Measurements from ENCODE around the gene ANKRD2. TPM values are rescaled to one million over a fixed set of nuclear protein-coding genes. Genes with fewer than 3 reads are reported as not detected.

The ANKRD2 gene
- total RNA-seq, 1 donor from 2014 or later = 0.98 TPM

GRCh38 chr10:97529685-97530465 is 42.7 kb upstream of the ANKRD2 start:
- Histone ChIP-seq H3K36me3 (no peaks in the 10 kb centered on the region), H3K4me3 (no peak overlapping the region), H3K27ac (no peak overlapping the region), H3K9me3 (no peaks in the 10 kb centered on the region), H3K27me3 (no peaks in the 10 kb centered on the region), H3K4me1 (no peaks in the 10 kb centered on the region)
- intact Hi-C loops (cut with DNase I) = no loop called here
- TF ChIP-seq CTCF (IDR thresholded peaks at IDR 0.05) = no peak
- ATAC-seq = no peak
- no peak for DNase-seq

GRCh38 chr10:97531401-97531986 is 41.1 kb upstream of the ANKRD2 start:
- H3K4me1 ChIP-seq = no peaks in the 10 kb centered on the region
- H3K27ac ChIP-seq = no peak overlapping the region
- H3K4me3 ChIP-seq = no peak overlapping the region
- no peaks in the 10 kb centered on the region for H3K27me3 ChIP-seq
- no peak for TF ChIP-seq CTCF (IDR thresholded peaks at IDR 0.05)
- intact Hi-C loops (cut with DNase I) = no loop called here
- no peaks in the 10 kb centered on the region for H3K9me3 ChIP-seq
- DNase-seq = no peak
- no peak for ATAC-seq
- H3K36me3 ChIP-seq = no peaks in the 10 kb centered on the region

- Histone ChIP-seq H3K27ac (no peak overlapping the region), H3K9me3 (no peaks in the 10 kb centered on the region), H3K4me1 (no peaks in the 10 kb centered on the region), H3K4me3 (no peak overlapping the region), H3K27me3 (no peaks in the 10 kb centered on the region), H3K36me3 (no peaks in the 10 kb centered on the region)
- ATAC-seq = no peak
- TF ChIP-seq CTCF (IDR thresholded peaks at IDR 0.05) = no peak
- intact Hi-C loops (cut with DNase I) = no loop called here
- DNase-seq = no peak
Observed at GRCh38 chr10:97532935-97533671, 39.5 kb upstream of the ANKRD2 start.

GRCh38 chr10:97533888-97534287 is 38.7 kb upstream of the ANKRD2 start:
- Histone ChIP-seq H3K27ac (no peak overlapping the region), H3K4me3 (no peak overlapping the region), H3K4me1 (peaks cover 2% of the 10 kb centered on the region), H3K36me3 (no peaks in the 10 kb centered on the region), H3K27me3 (no peaks in the 10 kb centered on the region), H3K9me3 (no peaks in the 10 kb centered on the region)
- TF ChIP-seq CTCF (IDR thresholded peaks at IDR 0.05) = no peak
- ATAC-seq (no peak), DNase-seq (no peak)
- intact Hi-C loops (cut with DNase I) = no loop called here

GRCh38 chr10:97534746-97535367 is 37.7 kb upstream of the ANKRD2 start:
- DNase-seq (no peak), ATAC-seq (peak; percentile 72)
- Histone ChIP-seq H3K9me3 (no peaks in the 10 kb centered on the region), H3K36me3 (no peaks in the 10 kb centered on the region), H3K27ac (no peak overlapping the region), H3K27me3 (no peaks in the 10 kb centered on the region), H3K4me1 (peaks cover 6% of the 10 kb centered on the region), H3K4me3 (no peak overlapping the region)
- intact Hi-C loops (cut with DNase I) = no loop called here
- TF ChIP-seq CTCF (IDR thresholded peaks at IDR 0.05) = peak; percentile 49

Measured in upper lobe of right lung (tissue), 1 donor.